Measurements from ENCODE around the gene OR52H1. TPM values are rescaled to one million over a fixed set of nuclear protein-coding genes. Genes with fewer than 3 reads are reported as not detected.

The OR52H1 gene
- total RNA-seq, 2 experiments from 2014 or later: not detected

DNA sequence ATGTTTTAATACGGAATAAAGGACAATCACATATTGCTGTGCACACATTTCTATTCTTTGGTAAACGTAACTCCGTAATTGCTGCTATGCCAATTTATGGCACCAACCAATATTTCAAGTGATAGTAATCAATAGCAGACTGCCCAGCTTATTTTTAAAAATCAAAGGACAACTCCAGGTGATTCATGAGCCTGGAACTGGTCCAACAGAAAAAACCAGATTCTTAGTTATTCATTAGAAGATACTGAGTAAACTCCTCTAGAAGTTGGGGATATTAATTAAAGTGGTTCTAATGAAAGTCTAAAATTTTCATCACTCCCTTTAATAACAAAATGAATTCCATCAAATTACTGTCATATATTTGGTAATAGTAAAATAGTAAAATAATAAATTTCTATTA is 9.4 kb upstream of the OR52H1 start:
- Mint-ChIP-seq H3K4me1 (no peaks in the 10 kb centered on the region), H3K27me3 (peaks cover 9% of the 10 kb centered on the region)
- DNase-seq: no peak

GRCh38 chr11:5556596-5557188 is 8.4 kb upstream of the OR52H1 start:
- no peaks in the 10 kb centered on the region for H3K9me3 Mint-ChIP-seq
- H3K4me1 Mint-ChIP-seq: no peaks in the 10 kb centered on the region
- H3K27ac Mint-ChIP-seq: no peak overlapping the region
- DNase-seq: no peak
- H3K36me3 Mint-ChIP-seq: no peaks in the 10 kb centered on the region
- peaks cover 9% of the 10 kb centered on the region for H3K27me3 Mint-ChIP-seq
- POLR2A ChIA-PET: no interaction called here
- no peak for ATAC-seq (ENCODE audit: low read depth)
- H3K4me3 Mint-ChIP-seq: no peak overlapping the region

More for the DNA sequence above, 9.4 kb upstream of the OR52H1 start:
- ATAC-seq (ENCODE audit: low read depth): no peak
- Mint-ChIP-seq H3K36me3 (no peaks in the 10 kb centered on the region), H3K27ac (no peak overlapping the region), H3K4me3 (no peak overlapping the region), H3K9me3 (no peaks in the 10 kb centered on the region)
- POLR2A ChIA-PET: no interaction called here

DNA sequence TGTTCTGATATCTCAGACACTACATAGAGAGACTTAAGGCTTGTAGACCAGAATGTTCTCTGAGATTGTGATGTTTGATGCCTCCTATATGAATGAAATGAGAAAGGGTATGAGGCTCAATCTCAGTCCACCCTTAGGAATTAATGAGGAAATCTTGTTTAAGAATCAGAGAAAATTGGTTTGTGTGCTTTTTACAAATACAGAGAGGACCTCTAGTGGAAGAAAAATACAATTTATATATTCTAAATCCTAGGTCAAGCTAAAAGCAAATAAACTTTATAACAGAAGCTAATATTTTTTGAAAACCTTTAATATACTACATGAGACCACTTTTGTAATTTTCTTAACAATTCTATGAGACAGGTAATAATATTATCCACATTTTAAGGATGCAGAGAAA is 5.0 kb upstream of the OR52H1 start:
- H3K27me3 Mint-ChIP-seq: peaks cover 12% of the 10 kb centered on the region
- no peaks in the 10 kb centered on the region for H3K9me3 Mint-ChIP-seq

GRCh38 chr11:5550440-5551095 is 2.2 kb upstream of the OR52H1 start:
- Mint-ChIP-seq H3K27me3 (peaks cover 3% of the 10 kb centered on the region), H3K4me3 (no peak overlapping the region), H3K36me3 (no peaks in the 10 kb centered on the region), H3K27ac (no peak overlapping the region), H3K9me3 (no peaks in the 10 kb centered on the region), H3K4me1 (no peaks in the 10 kb centered on the region)
- no peak for ATAC-seq (ENCODE audit: low read depth)
- no peak for DNase-seq
- POLR2A ChIA-PET: no interaction called here

More for the DNA sequence above, 5.0 kb upstream of the OR52H1 start:
- Mint-ChIP-seq H3K4me3 (no peak overlapping the region), H3K4me1 (no peaks in the 10 kb centered on the region), H3K27ac (no peak overlapping the region), H3K36me3 (no peaks in the 10 kb centered on the region)
- DNase-seq (no peak), ATAC-seq (ENCODE audit: low read depth) (no peak)
- POLR2A ChIA-PET: no interaction called here

DNA sequence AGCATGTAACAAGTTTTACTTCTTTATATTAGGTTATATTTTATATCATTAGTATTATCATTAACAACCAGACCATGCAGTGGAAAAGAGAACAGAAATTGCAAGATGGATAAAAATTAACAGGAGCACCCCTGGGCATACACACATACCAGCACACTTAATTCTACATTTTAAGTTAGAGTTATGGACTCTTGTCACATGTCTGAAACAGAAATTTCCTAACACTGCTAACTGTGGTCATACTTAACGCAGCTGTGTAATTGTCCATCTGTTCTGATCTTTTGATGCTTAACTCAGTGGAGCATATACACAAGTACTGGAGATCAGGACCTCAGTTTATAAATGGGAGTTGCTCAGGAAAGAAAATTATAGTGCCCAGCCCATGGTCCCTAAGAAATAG is 358 bp downstream of the OR52H1 start:
- no peak for DNase-seq

GRCh38 chr11:5546457-5546856 is 1.9 kb downstream of the OR52H1 start:
- H3K27ac Mint-ChIP-seq: no peak overlapping the region
- no peaks in the 10 kb centered on the region for H3K9me3 Mint-ChIP-seq
- DNase-seq: no peak
- peaks cover 6% of the 10 kb centered on the region for H3K27me3 Mint-ChIP-seq
- no peaks in the 10 kb centered on the region for H3K36me3 Mint-ChIP-seq
- H3K4me3 Mint-ChIP-seq: no peak overlapping the region
- no peaks in the 10 kb centered on the region for H3K4me1 Mint-ChIP-seq
- ATAC-seq (ENCODE audit: low read depth): no peak
- POLR2A ChIA-PET: no interaction called here

More for the DNA sequence above, 358 bp downstream of the OR52H1 start:
- ATAC-seq (ENCODE audit: low read depth): no peak
- Mint-ChIP-seq H3K4me3 (no peak overlapping the region), H3K27ac (no peak overlapping the region), H3K9me3 (no peaks in the 10 kb centered on the region), H3K27me3 (peaks cover 3% of the 10 kb centered on the region), H3K4me1 (no peaks in the 10 kb centered on the region), H3K36me3 (no peaks in the 10 kb centered on the region)
- POLR2A ChIA-PET: no interaction called here

GRCh38 chr11:5541427-5541826 is 6.9 kb downstream of the OR52H1 start:
- ATAC-seq (ENCODE audit: low read depth) (no peak), DNase-seq (no peak)
- H3K27me3 Mint-ChIP-seq: peaks cover 3% of the 10 kb centered on the region
- H3K27ac Mint-ChIP-seq: no peak overlapping the region
- H3K4me3 Mint-ChIP-seq: no peak overlapping the region
- POLR2A ChIA-PET: no interaction called here
- H3K4me1 Mint-ChIP-seq: no peaks in the 10 kb centered on the region
- peaks cover 4% of the 10 kb centered on the region for H3K9me3 Mint-ChIP-seq
- no peaks in the 10 kb centered on the region for H3K36me3 Mint-ChIP-seq

GRCh38 chr11:5536482-5536881 is 11.9 kb downstream of the OR52H1 start:
- POLR2A ChIA-PET: no interaction called here
- H3K4me1 Mint-ChIP-seq: no peaks in the 10 kb centered on the region
- no peak overlapping the region for H3K4me3 Mint-ChIP-seq
- ATAC-seq (ENCODE audit: low read depth) (no peak), DNase-seq (no peak)
- H3K9me3 Mint-ChIP-seq: peaks cover 4% of the 10 kb centered on the region
- H3K27ac Mint-ChIP-seq: no peak overlapping the region
- H3K36me3 Mint-ChIP-seq: no peaks in the 10 kb centered on the region
- H3K27me3 Mint-ChIP-seq: peaks cover 2% of the 10 kb centered on the region

DNA sequence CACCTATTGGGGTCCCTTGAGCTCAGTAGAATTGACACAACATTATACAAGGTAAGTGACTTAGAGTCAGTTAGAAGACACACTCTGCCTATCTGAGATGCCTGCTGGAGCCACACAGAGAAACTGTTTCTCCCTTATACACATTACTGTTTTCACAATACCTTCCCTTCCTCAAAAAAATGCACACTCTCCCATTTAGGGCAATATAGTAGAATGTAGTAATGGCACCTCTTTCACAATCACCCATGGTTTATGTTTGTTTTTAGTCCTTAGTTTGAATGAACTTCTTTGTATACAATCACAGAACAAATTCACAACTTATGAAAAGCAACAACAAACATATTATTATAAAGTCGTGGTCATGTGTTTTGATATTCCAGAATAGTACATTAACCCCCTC is 14.3 kb downstream of the OR52H1 start:
- no peaks in the 10 kb centered on the region for H3K36me3 Mint-ChIP-seq
- no peak for ATAC-seq (ENCODE audit: low read depth)
- H3K4me3 Mint-ChIP-seq: no peak overlapping the region
- H3K4me1 Mint-ChIP-seq: no peaks in the 10 kb centered on the region
- DNase-seq: no peak
- POLR2A ChIA-PET: no interaction called here
- no peak overlapping the region for H3K27ac Mint-ChIP-seq
- H3K27me3 Mint-ChIP-seq: peaks cover 2% of the 10 kb centered on the region
- H3K9me3 Mint-ChIP-seq: peaks cover 4% of the 10 kb centered on the region

DNA sequence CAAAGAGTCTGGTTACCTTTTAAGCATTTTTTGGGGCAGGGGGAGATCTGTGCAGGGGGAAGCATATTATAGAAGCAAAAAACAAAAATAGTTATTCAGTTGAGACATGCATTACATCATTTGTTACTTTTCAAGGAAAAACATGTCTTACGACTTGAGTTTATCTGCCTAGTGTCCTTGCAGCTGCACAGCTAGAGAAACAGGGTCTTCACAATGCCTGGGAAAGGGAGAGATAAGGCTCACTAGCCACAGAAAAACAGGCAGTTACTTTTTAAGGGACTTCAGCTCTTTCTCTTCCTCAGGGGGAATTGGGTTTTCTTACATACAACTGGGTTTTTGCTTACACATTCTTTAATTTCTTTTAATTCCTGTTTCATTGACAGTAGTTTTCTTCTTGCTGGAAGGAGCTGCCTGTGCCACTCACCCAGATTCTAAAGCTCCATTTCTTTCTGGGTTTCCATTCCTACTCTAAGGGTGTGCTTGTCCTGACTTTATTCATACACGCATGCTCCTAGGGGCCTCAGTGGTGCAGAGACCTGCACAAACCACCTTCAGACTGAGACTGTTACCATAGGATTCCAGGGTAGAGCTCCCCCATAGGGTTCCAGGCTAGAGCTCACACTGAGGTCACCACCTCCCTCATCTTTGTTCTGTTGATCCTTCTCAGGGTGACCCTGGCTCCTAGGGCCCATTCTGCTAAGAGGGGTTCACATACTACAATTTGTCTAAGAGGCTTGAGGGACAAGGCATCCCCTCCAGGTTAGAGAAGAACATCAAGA is 17.1 kb downstream of the OR52H1 start:
- no peak overlapping the region for H3K4me3 Mint-ChIP-seq
- no peaks in the 10 kb centered on the region for H3K36me3 Mint-ChIP-seq
- no peak for DNase-seq
- H3K27me3 Mint-ChIP-seq: peaks cover 1% of the 10 kb centered on the region
- no peak for ATAC-seq (ENCODE audit: low read depth)
- no peak overlapping the region for H3K27ac Mint-ChIP-seq
- no peaks in the 10 kb centered on the region for H3K9me3 Mint-ChIP-seq
- no peaks in the 10 kb centered on the region for H3K4me1 Mint-ChIP-seq
- POLR2A ChIA-PET: no interaction called here

DNA sequence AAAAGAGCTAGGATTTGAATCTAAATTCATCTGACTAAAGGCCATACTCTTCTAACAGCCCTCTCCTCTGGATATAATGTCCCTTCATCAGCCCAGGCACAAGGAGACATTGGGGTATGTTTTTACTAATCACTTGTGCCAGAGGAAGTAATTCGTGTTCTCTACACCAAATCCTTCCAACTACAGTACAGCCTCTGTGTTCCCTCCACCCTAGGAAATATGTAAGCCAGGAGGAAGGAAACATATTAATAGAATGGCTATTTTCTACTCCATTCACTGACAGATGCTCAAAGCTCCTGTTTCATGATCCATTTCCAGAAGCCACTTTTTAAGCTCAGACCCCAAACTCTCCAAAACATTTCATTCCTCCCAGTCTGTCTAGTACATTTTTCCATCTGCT is 19.8 kb downstream of the OR52H1 start:
- Mint-ChIP-seq H3K27me3 (no peaks in the 10 kb centered on the region), H3K4me3 (no peak overlapping the region), H3K4me1 (no peaks in the 10 kb centered on the region), H3K27ac (no peak overlapping the region), H3K36me3 (no peaks in the 10 kb centered on the region), H3K9me3 (no peaks in the 10 kb centered on the region)
- POLR2A ChIA-PET: no interaction called here
- ATAC-seq (ENCODE audit: low read depth) (no peak), DNase-seq (no peak)

DNA sequence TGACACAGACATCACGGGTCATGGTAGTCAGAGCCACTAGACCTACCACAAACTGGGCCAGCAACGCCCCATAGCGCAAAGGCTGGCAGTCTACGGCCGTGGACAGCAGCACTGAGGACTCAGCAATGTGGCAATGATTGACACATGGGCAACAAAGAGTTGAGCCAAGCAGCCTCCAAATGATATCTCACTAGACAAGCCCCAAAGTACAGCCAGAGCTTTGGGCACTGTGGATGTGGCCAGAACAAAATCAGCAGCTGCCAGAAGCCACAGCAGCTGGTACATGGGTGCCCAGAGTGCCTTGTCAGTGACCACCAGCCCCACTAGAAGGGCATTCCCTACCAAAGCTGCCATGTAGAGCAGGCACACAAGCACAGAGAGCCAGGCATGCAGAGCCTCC is 20.6 kb downstream of the OR52H1 start:
- ATAC-seq (ENCODE audit: low read depth) (no peak), DNase-seq (no peak)
- Mint-ChIP-seq H3K27me3 (no peaks in the 10 kb centered on the region), H3K27ac (no peak overlapping the region), H3K36me3 (no peaks in the 10 kb centered on the region), H3K4me1 (no peaks in the 10 kb centered on the region), H3K4me3 (no peak overlapping the region), H3K9me3 (no peaks in the 10 kb centered on the region)
- POLR2A ChIA-PET: no interaction called here

DNA sequence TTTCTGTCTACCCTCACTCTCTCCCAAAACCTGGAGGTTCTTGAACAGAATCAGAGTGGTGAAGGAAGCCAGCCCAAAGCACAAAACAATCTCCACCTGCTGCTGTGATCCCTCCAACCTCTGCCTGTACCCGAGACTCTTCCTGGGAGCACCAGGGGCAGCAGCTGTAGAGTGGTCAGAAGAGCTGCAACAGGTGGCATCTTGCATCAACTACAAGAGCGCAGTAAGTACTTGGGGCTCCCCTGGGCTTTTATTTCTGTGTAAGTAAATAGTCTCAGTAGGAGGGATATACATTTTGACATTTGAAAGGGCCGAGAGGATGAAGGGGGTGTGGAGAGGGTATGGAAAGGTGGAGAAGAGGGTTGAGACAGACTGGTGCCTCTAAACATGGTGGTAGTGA is 23.6 kb downstream of the OR52H1 start:
- Mint-ChIP-seq H3K27ac (no peak overlapping the region), H3K4me1 (no peaks in the 10 kb centered on the region), H3K27me3 (no peaks in the 10 kb centered on the region), H3K36me3 (no peaks in the 10 kb centered on the region), H3K9me3 (no peaks in the 10 kb centered on the region), H3K4me3 (no peak overlapping the region)
- ATAC-seq (ENCODE audit: low read depth): no peak
- POLR2A ChIA-PET: no interaction called here
- DNase-seq: no peak

DNA sequence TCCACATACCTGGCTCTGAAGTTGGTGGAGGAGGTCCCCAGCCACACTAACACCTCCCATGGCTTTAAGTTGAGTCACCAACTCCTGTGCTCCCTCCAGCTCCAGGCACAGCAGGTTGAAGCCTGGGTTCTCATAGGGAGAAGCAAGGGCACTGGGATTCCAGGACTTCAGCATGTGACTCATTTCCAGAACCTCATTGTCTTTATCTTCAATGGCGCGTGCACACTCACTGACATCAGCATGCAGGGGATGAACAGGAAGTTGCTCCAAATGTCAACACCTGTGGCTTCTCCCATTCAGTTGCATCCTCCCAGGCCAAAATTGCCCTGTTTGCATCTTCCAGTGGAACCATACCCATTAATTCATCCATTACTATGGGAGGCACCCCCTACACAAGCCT is 26.0 kb downstream of the OR52H1 start:
- Mint-ChIP-seq H3K27ac (no peak overlapping the region), H3K4me1 (no peaks in the 10 kb centered on the region)
- POLR2A ChIA-PET: no interaction called here

More for the DNA sequence above, 26.0 kb downstream of the OR52H1 start:
- Mint-ChIP-seq H3K36me3 (no peaks in the 10 kb centered on the region), H3K9me3 (no peaks in the 10 kb centered on the region), H3K4me3 (no peak overlapping the region), H3K27me3 (no peaks in the 10 kb centered on the region)
- no peak for DNase-seq
- ATAC-seq (ENCODE audit: low read depth): no peak

All from activated naive CD8-positive, alpha-beta T cell treated with anti-CD3 and anti-CD28 coated beads, Interleukin-2, amount 10 ng/mL, durations not matched to agents 7 days and 5 days (primary cell).